HepG2 (cell line): ENCODE measurements around the gene TP53I3. TPM values are rescaled to one million over a fixed set of nuclear protein-coding genes. Genes with fewer than 3 reads are reported as not detected.

Source experiments
- ATAC-seq: fragments of 200-7000 bp; cut with Tn5 transposase; 3 replicates; pipeline ENCODE4 v1.9.1; 2020; ENCODE audit warnings: mild to moderate bottlenecking, moderate library complexity
- BruUV-seq: library from RNA; stranded (reverse); fragments of 400-500 nt; replicated peaks from 2 replicates; lab custom pipeline; 2021; lab: Mats Ljungman, UMichigan
- CTCF ChIA-PET: fragments of 300-600 bp; formaldehyde crosslinking; extraction: SDS; loops from one replicate; lab custom pipeline; 2021; ENCODE audit warnings: low total read pairs, inconsistent platforms, low intra/inter-chr PET ratio; lab: Yijun Ruan, JAX
- POLR2A ChIA-PET: fragments of 350-600 bp; sonication (Branson Sonifier 250); formaldehyde crosslinking; loops from one replicate; lab custom pipeline; 2020; ENCODE audit warnings: antibody characterized with exemption, inconsistent platforms; lab: Yijun Ruan, JAX
- DNase-seq: peaks from one replicate; pipeline ENCODE4 v3.0.0-alpha.2; 2015; ENCODE audit warnings: low spot score
- FAIRE-seq: peaks from 3 replicates; lab custom pipeline; 2011; peaks lifted over from hg19 to GRCh38; lab: Jason Lieb, UNC
- H2AFZ ChIP-seq: one replicate; pipeline ENCODE4 v1.6.1; 2011; ENCODE audit warnings: low read length, inconsistent platforms
- H3K27ac ChIP-seq: fragments of 300-600 bp; 3 replicates; pipeline ENCODE4 v1.8.0; 2011; ENCODE audit warnings: mixed run types, mild to moderate bottlenecking, mixed read lengths, low read length, inconsistent platforms; ENCODE audit not compliant: insufficient read depth; ENCODE audit errors: extremely low read length
- H3K27me3 ChIP-seq, 2 experiments: fragments of 200-600 bp in 1 of 2; 2 replicates in 1 of 2; 3 replicates in 1 of 2; pipeline versions ENCODE4 v1.6.0 to v1.8.0; 2011; ENCODE audit warnings: low read length in 2 of 2, mild to moderate bottlenecking in 2 of 2, moderate library complexity in 2 of 2, inconsistent platforms in 1 of 2; ENCODE audit not compliant: insufficient read depth in 2 of 2, control insufficient read depth in 1 of 2
- H3K36me3 ChIP-seq, 2 experiments: fragments of 200-600 bp in 1 of 2; replicated peaks in 1 of 2; 2 replicates in 1 of 2; 3 replicates in 1 of 2; pipeline versions ENCODE4 v1.5.1 to v1.8.0; 2011; ENCODE audit warnings: low read length in 2 of 2, inconsistent platforms in 1 of 2; ENCODE audit not compliant: insufficient read depth in 2 of 2, control insufficient read depth in 1 of 2
- H3K4me1 ChIP-seq: 2 replicates; pipeline ENCODE4 v1.5.1; 2012; ENCODE audit warnings: low read length, inconsistent platforms; ENCODE audit not compliant: insufficient read depth
- H3K4me2 ChIP-seq: 2 replicates; pipeline ENCODE4 v1.6.0; 2011; ENCODE audit warnings: low read depth, low read length, inconsistent platforms
- H3K4me3 ChIP-seq, 3 experiments: fragments of 200-600 bp in 1 of 3; sonication (generic), shearing (Covaris generic) in 1 of 3; replicated peaks in 1 of 3; 2 replicates each; pipeline ENCODE4 v1.5.1; 2011 to 2016; ENCODE audit warnings: low read length in 3 of 3, inconsistent platforms in 2 of 3, low read depth in 2 of 3, mild to moderate bottlenecking in 2 of 3, control low read depth in 1 of 3, mixed read lengths in 1 of 3; ENCODE audit not compliant: insufficient read depth in 1 of 3
- H3K79me2 ChIP-seq: one replicate; pipeline ENCODE4 v1.6.1; 2011; ENCODE audit warnings: low read length, inconsistent platforms; ENCODE audit not compliant: insufficient read depth
- H3K9ac ChIP-seq: 2 replicates; pipeline ENCODE4 v1.6.0; 2011; ENCODE audit warnings: mild to moderate bottlenecking, low read depth, low read length, inconsistent platforms; ENCODE audit not compliant: insufficient read depth
- H3K9me3 ChIP-seq: 2 replicates; pipeline ENCODE4 v1.5.1; 2012; ENCODE audit warnings: mild to moderate bottlenecking, low read length
- H4K20me1 ChIP-seq: 2 replicates; pipeline ENCODE4 v1.6.0; 2011; ENCODE audit warnings: inconsistent platforms, mild to moderate bottlenecking, low read length, moderate library complexity; ENCODE audit not compliant: insufficient read depth
- CENPT ChIP-seq: sonication (generic); formaldehyde crosslinking; IDR thresholded peaks from 2 replicates; pipeline ENCODE4 v1.8.0; 2022; ENCODE audit warnings: low read depth, mild to moderate bottlenecking, moderate library complexity, missing genetic modification reagents
- EED ChIP-seq: sonication (generic); formaldehyde crosslinking; IDR thresholded peaks from 2 replicates; pipeline ENCODE4 v1.5.0; 2020; ENCODE audit warnings: mild to moderate bottlenecking, missing genetic modification reagents
- ELF1 ChIP-seq: sonication (generic); formaldehyde crosslinking; IDR thresholded peaks from 2 replicates; pipeline ENCODE4 v1.4.0; 2020; ENCODE audit warnings: missing genetic modification reagents
- FOSL1 ChIP-seq: sonication (generic); formaldehyde crosslinking; IDR thresholded peaks from 2 replicates; pipeline ENCODE4 v1.9.0; 2021; ENCODE audit warnings: missing genetic modification reagents, borderline replicate concordance
- JUNB ChIP-seq: sonication (generic); formaldehyde crosslinking; IDR thresholded peaks from 2 replicates; pipeline ENCODE4 v1.8.0; 2022; ENCODE audit warnings: missing genetic modification reagents, mild to moderate bottlenecking, borderline replicate concordance
- KLF11 ChIP-seq: IDR thresholded peaks from 2 replicates; pipeline ENCODE4 v1.6.1; 2016; ENCODE audit warnings: missing compliant biosample characterization
- KLF6 ChIP-seq: IDR thresholded peaks from 2 replicates; pipeline ENCODE4 v1.8.0; 2016; ENCODE audit warnings: missing biosample characterization, missing genetic modification reagents
- NCOA2 ChIP-seq: sonication (generic); formaldehyde crosslinking; IDR thresholded peaks from 2 replicates; pipeline ENCODE4 v1.8.0; 2022; ENCODE audit warnings: inconsistent platforms
- NFIC ChIP-seq: IDR thresholded peaks from 2 replicates; pipeline ENCODE4 v1.6.1; 2012; ENCODE audit warnings: mild to moderate bottlenecking, low read length, inconsistent platforms
- NFKB2 ChIP-seq: sonication (generic); formaldehyde crosslinking; IDR thresholded peaks from 2 replicates; pipeline ENCODE4 v1.4.0; 2020; ENCODE audit warnings: missing genetic modification reagents, borderline replicate concordance
- NFRKB ChIP-seq: fragments of 450-650 bp; IDR thresholded peaks from 2 replicates; pipeline ENCODE4 v1.6.1; 2017
- NFYB ChIP-seq: sonication (generic); formaldehyde crosslinking; IDR thresholded peaks from 2 replicates; pipeline ENCODE4 v1.4.0; 2020; ENCODE audit warnings: missing genetic modification reagents
- SNAPC2 ChIP-seq: sonication (generic); formaldehyde crosslinking; IDR thresholded peaks from 2 replicates; pipeline ENCODE4 v1.8.1; 2022; ENCODE audit warnings: mild to moderate bottlenecking, missing genetic modification reagents
- SRSF1 ChIP-seq: fragments of 200-400 bp; formaldehyde crosslinking; optimal IDR thresholded peaks from 2 replicates; pipeline ENCODE3; 2017; ENCODE audit warnings: mild to moderate bottlenecking, low read depth, low read length, moderate library complexity
- STAG1 ChIP-seq: sonication (generic); formaldehyde crosslinking; IDR thresholded peaks from 2 replicates; pipeline ENCODE4 v1.4.0; 2020; ENCODE audit warnings: missing genetic modification reagents
- TP53 ChIP-seq: sonication (generic); formaldehyde crosslinking; conservative IDR thresholded peaks from 2 replicates; pipeline ENCODE4 v1.4.0; 2020; ENCODE audit warnings: missing genetic modification reagents
- ZC3H4 ChIP-seq: sonication (generic); formaldehyde crosslinking; IDR thresholded peaks from 2 replicates; pipeline ENCODE4 v1.4.0; 2020; ENCODE audit warnings: missing genetic modification reagents, borderline replicate concordance
- ZMYM2 ChIP-seq: sonication (generic); formaldehyde crosslinking; IDR thresholded peaks from 2 replicates; pipeline ENCODE4 v1.8.0; 2022; ENCODE audit warnings: mild to moderate bottlenecking, missing genetic modification reagents
- ZNF253 ChIP-seq: sonication (generic); formaldehyde crosslinking; IDR thresholded peaks from 2 replicates; pipeline ENCODE4 v1.8.0; 2022; ENCODE audit warnings: mild to moderate bottlenecking, missing genetic modification reagents, borderline replicate concordance
- ZNF460 ChIP-seq: sonication (generic); formaldehyde crosslinking; IDR thresholded peaks from 2 replicates; pipeline ENCODE4 v1.5.1; 2020; ENCODE audit warnings: missing genetic modification reagents, mild to moderate bottlenecking, borderline replicate concordance
- WGBS: methylation state at CpG from one replicate; pipeline ENCODE4 v1.1.6; 2017; ENCODE audit warnings: low lambda C conversion rate; 5-methylcytosine and 5-hydroxymethylcytosine counted together
- in situ Hi-C: cut with HindIII; loops from 2 replicates; pipeline ENCODE4 v1.10.0; 2017; ENCODE audit warnings: low pct_unique_long_range_greater_than_20kb; ENCODE audit not compliant: extremely low pct_ligation_motif_present
- intact Hi-C: fragments of 100-400 bp; cut with micrococcal nuclease; formaldehyde crosslinking; loops from one replicate; pipeline ENCODE4 v1.10.0; 2022; ENCODE audit not compliant: unreplicated experiment
- polyA plus RNA-seq, 8 experiments: library from polyadenylated mRNA; depleted of rRNA in 3 of 8; stranded (reverse) in 7 of 8; unstranded in 1 of 8; fragments of >200 nt; fragmentation: Illumina TruSeq in 4 of 8; extraction: Trizol in 4 of 8; gene quantifications; 2 replicates each; pipeline versions ENCODE4 v1.2.1 to v1.2.3, GENCODE V29; 2011 to 2016; ENCODE audit warnings: low read depth in 4 of 8, missing spikeins in 1 of 8, mixed read lengths in 1 of 8; ENCODE audit not compliant: insufficient read depth in 1 of 8
- total RNA-seq, 5 experiments: library from RNA; depleted of rRNA; stranded (reverse); fragments of >200 nt; fragmentation: Illumina TruSeq; extraction: Trizol; gene quantifications; 2 replicates each; pipeline ENCODE4 v1.2.3, GENCODE V29; 2016; ENCODE audit warnings: low read depth in 1 of 5
- TF ChIP-seq, protein P1 (sequence below): sonication (generic); formaldehyde crosslinking; conservative IDR thresholded peaks from 2 replicates; pipeline ENCODE4 v1.4.0; 2020; ENCODE audit warnings: missing genetic modification reagents
- TF ChIP-seq, protein P2 (sequence below): sonication (generic); formaldehyde crosslinking; IDR thresholded peaks from 2 replicates; pipeline ENCODE4 v1.4.0; 2020; ENCODE audit warnings: mild to moderate bottlenecking, missing genetic modification reagents

TP53I3 gene
- total and polyA plus RNA-seq, 2 of the 13 experiments (the other 11 are each of a cell fraction or from before 2014, with no cell fraction given): 25.0 to 44.1 TPM

DNA sequence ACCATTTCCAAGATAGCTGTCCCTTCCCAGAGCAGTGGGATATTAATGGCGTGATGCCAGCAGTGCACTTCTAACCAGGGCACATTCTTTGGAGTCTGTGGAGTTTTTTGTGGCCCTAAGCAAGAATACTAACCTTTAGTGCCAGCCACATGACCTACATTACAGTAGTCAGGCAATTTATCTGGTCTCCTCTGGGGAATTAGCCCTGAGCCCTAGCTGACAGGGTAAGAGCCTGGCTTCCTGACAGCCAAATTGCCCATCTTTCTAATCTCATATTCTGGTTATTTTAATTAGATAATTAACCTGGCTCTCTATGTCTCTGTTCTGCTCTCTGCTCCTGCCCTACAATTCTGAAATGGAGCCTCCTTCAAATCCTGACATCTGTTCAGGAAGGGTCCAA is 33.3 kb upstream of the TP53I3 start:
- Histone ChIP-seq H3K4me1 (peaks cover 7% of the 10 kb centered on the region), H3K9me3 (peaks cover 6% of the 10 kb centered on the region; the same call in 1 of the 2 replicates), H2AFZ (no peak overlapping the region), H4K20me1 (no peaks in the 10 kb centered on the region), H3K36me3 (no peaks in the 10 kb centered on the region), H3K4me2 (no peak overlapping the region), H3K79me2 (no peaks in the 10 kb centered on the region), H3K9ac (no peak overlapping the region), H3K27ac (no peak overlapping the region), H3K4me3 (no peak overlapping the region), H3K27me3 (no peaks in the 10 kb centered on the region; a peak in 1 of 5 replicates)
- FAIRE-seq (no peak), DNase-seq (no peak), ATAC-seq (no peak)
- TF ChIP-seq NFKB2 (CRISPR knock-in tag) (no peak), STAG1 (CRISPR knock-in tag) (no peak), FOSL1 (CRISPR knock-in tag) (no peak), ELF1 (CRISPR knock-in tag) (no peak), ZNF460 (CRISPR knock-in tag) (no peak), ZNF253 (no peak), KLF11 (CRISPR knock-in tag) (no peak), TP53 (CRISPR knock-in tag) (no peak), NFYB (CRISPR knock-in tag) (no peak), KLF6 (CRISPR knock-in tag) (no peak)
- ChIA-PET POLR2A (interaction anchor here (0.5 kb wide), 1 partner anchor 42 kb away, joined by 3 read pairs; the partner anchor contains the start of gene SF3B6), CTCF (no interaction called here)
- intact Hi-C loops: no loop called here
- in situ Hi-C loops: no loop called here
- BruUV-seq: no TSS peak
- 0% methylated on average over 1 of the region's 1 CpG for WGBS

DNA sequence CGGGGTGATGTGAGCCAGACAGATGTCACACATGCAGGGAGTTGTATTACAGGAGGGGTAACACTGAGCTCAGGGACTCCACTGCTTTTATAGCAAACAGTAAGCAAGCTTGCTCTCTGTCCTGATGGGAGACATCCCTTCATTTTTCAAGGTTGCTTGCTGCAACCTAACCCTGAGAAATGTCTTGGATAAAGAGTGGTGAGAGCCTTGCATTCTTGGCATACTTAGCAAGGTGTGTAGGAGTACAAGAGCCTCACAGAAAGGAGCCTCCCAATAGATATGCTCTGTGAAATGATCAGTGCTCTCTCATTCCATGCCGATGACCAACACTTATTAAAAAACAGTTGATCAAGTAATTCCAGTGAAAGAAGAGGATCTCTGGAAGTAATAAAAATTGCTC is 30.4 kb upstream of the TP53I3 start:
- in situ Hi-C loops (no loop called here), intact Hi-C loops (no loop called here)
- ChIA-PET POLR2A (no interaction called here), CTCF (no interaction called here)
- peaks cover 6% of the 10 kb centered on the region; the same call in 1 of the 2 replicates for H3K9me3 ChIP-seq
- no peaks in the 10 kb centered on the region for H3K36me3 ChIP-seq
- H4K20me1 ChIP-seq: no peaks in the 10 kb centered on the region
- no TSS peak for BruUV-seq
- H3K9ac ChIP-seq: no peak overlapping the region
- no peaks in the 10 kb centered on the region for H3K79me2 ChIP-seq
- ATAC-seq (no peak), FAIRE-seq (no peak), DNase-seq (no peak)
- peaks cover 12% of the 10 kb centered on the region for H3K4me1 ChIP-seq
- H3K27me3 ChIP-seq: no peaks in the 10 kb centered on the region
- no peak overlapping the region for H3K4me3 ChIP-seq
- no peak overlapping the region for H3K4me2 ChIP-seq
- no peak overlapping the region for H3K27ac ChIP-seq
- WGBS: 58% methylated on average over 2 of the region's 2 CpGs
- H2AFZ ChIP-seq: no peak overlapping the region
- TF ChIP-seq EED (no peak), FOSL1 (CRISPR knock-in tag) (no peak), SNAPC2 (no peak), ELF1 (CRISPR knock-in tag) (no peak), NFRKB (no peak), ZMYM2 (CRISPR knock-in tag) (no peak), SRSF1 (no peak), NCOA2 (CRISPR knock-in tag) (no peak), JUNB (CRISPR knock-in tag) (no peak), NFIC (no peak), ZC3H4 (CRISPR knock-in tag) (no peak), CENPT (CRISPR knock-in tag) (no peak)
- TF ChIP-seq, protein P1, sequence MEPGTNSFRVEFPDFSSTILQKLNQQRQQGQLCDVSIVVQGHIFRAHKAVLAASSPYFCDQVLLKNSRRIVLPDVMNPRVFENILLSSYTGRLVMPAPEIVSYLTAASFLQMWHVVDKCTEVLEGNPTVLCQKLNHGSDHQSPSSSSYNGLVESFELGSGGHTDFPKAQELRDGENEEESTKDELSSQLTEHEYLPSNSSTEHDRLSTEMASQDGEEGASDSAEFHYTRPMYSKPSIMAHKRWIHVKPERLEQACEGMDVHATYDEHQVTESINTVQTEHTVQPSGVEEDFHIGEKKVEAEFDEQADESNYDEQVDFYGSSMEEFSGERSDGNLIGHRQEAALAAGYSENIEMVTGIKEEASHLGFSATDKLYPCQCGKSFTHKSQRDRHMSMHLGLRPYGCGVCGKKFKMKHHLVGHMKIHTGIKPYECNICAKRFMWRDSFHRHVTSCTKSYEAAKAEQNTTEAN: no peak
- TF ChIP-seq, protein P2, sequence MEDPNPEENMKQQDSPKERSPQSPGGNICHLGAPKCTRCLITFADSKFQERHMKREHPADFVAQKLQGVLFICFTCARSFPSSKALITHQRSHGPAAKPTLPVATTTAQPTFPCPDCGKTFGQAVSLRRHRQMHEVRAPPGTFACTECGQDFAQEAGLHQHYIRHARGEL (CRISPR knock-in tag): no peak
